GM12892 (cell line): ENCODE results near the gene RALGDS.

Experiments
- DNase-seq: peaks from one replicate; pipeline ENCODE4 v3.0.0; 2011; ENCODE audit not compliant: insufficient read length
- FAIRE-seq: peaks from 2 replicates; lab custom pipeline; 2011; peaks lifted over from hg19 to GRCh38; lab: Jason Lieb, UNC
- POLR2A ChIP-seq: IDR thresholded peaks from 2 replicates; pipeline ENCODE4 v1.6.1; 2011; ENCODE audit warnings: low read depth, low read length, control low read depth
- POLR2AphosphoS5 ChIP-seq: IDR thresholded peaks from 2 replicates; pipeline ENCODE4 v1.6.1; 2011; ENCODE audit warnings: low read depth, low read length, control low read depth
- TAF1 ChIP-seq: IDR thresholded peaks from 2 replicates; pipeline ENCODE4 v1.6.1; 2011; ENCODE audit warnings: low read depth, mild to moderate bottlenecking, control low read depth, low read length, borderline replicate concordance

Gene RALGDS

GRCh38 chr9:133161547-133161950 lies 40.5 kb upstream of the RALGDS start:
- no peak for FAIRE-seq
- DNase-seq = no peak
- no peak for TF ChIP-seq POLR2AphosphoS5
- no peak for TF ChIP-seq POLR2A
- no peak for TF ChIP-seq TAF1

- DNase-seq (peak; percentile 67), FAIRE-seq (peak; percentile 92)
- TF ChIP-seq POLR2AphosphoS5 = no peak
- no peak for TF ChIP-seq POLR2A
- TF ChIP-seq TAF1 = no peak
Measured at GRCh38 chr9:133160742-133161546, 39.9 kb upstream of the RALGDS start.

GRCh38 chr9:133158695-133159094 lies 37.7 kb upstream of the RALGDS start:
- FAIRE-seq = no peak

DNA sequence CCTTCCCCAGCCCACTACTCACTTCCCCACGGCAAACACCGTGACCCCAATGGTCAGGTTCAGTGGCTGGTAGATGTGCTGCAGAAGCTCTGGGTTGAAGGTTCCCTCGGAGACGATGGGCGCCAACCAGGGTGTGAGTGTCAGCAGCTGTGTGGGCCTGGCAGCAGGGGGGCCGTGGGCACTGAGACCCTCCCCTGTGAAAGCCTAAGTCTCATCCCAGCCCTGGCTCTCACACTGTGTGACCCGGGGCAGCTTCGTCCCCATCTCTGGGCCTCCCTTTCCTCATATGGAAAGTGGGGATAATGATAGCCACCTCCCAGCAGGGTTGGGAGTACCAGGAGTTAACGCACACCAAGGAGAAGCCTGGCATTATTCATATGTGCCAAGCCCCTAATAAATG lies 34.1 kb upstream of the RALGDS start:
- DNase-seq (no peak), FAIRE-seq (no peak)
- no peak for TF ChIP-seq POLR2AphosphoS5
- no peak for TF ChIP-seq POLR2A
- no peak for TF ChIP-seq TAF1

More at GRCh38 chr9:133158695-133159094, 37.7 kb upstream of the RALGDS start:
- no peak for TF ChIP-seq TAF1
- no peak for TF ChIP-seq POLR2A
- TF ChIP-seq POLR2AphosphoS5 = no peak
- no peak for DNase-seq

- no peak for FAIRE-seq
- no peak for TF ChIP-seq POLR2A
- DNase-seq = no peak
Measured at GRCh38 chr9:133154097-133154989, 33.3 kb upstream of the RALGDS start.

- no peak for TF ChIP-seq TAF1
- TF ChIP-seq POLR2A = no peak
- TF ChIP-seq POLR2AphosphoS5 = no peak
- DNase-seq (no peak), FAIRE-seq (no peak)
Measured at GRCh38 chr9:133153227-133154096, 32.4 kb upstream of the RALGDS start.

- no peak for DNase-seq
- FAIRE-seq = no peak
Measured at GRCh38 chr9:133151601-133152525, 30.8 kb upstream of the RALGDS start.

GRCh38 chr9:133151041-133151440 lies 30.0 kb upstream of the RALGDS start:
- DNase-seq (no peak), FAIRE-seq (no peak)
- TF ChIP-seq POLR2AphosphoS5 = no peak
- no peak for TF ChIP-seq TAF1
- no peak for TF ChIP-seq POLR2A

More at GRCh38 chr9:133151601-133152525, 30.8 kb upstream of the RALGDS start:
- TF ChIP-seq POLR2A (no peak), TAF1 (no peak), POLR2AphosphoS5 (no peak)

DNA sequence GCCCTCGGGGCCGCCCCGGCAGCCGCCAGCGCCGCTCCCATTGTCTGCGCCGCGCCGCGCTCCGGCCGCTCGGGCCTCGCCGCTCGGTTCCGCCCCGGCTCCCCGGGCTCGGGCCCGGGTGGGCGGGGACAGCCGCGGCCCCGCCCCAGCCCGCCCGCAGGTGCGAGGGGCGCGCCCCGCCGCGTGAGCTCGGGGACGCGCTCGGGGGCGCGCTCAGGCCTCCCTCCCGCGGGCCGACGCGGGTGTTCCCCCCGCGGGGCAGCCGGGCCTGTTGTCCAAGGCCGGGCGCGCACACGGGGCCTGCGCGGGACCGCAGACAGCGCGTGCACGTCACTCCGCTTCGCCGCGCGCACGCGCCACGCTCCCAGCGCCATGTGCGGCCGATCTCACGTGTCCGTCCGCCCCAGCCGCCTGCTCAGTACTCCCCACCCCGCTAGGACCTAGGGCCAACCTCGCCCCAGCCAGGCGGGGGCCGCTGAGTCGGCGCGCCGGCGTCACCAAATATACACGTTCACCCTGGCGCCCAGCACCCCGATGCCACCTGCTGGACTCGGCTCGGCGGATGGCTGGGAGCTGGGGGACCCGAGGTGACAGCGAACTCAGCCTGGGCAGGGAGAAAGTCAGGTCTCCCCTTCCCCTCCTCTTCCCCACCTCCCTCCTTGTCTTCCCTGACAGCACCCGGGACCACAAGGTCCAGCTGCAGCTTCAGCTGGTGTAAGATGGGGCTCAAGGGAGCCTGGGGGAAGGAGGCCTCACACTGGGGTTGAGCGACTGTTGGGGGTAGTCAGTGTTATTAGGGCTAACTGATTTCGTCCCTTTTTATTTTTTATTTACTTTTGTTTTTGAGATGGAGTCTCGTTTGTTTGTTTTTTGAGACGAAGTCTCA lies 28.3 kb upstream of the RALGDS start:
- FAIRE-seq (peak; percentile 99), DNase-seq (peak; percentile 98)
- 0 out of 2 replicates have a peak, but pooled peaks have one; percentile 13 for TF ChIP-seq TAF1
- peak; percentile 71; the same call in 1 of the 2 replicates for TF ChIP-seq POLR2A
- TF ChIP-seq POLR2AphosphoS5 = no peak
